GM18520 (cell line): ENCODE measurements around the gene TAF15.
A peak's percentile ranks its signal among the peaks of the same experiment; 100 is the strongest.

Experiments used
- ATAC-seq: cut with Tn5 transposase; IDR thresholded peaks from one replicate; pipeline ENCODE4 v1.9.1; 2021; ENCODE audit not compliant: unreplicated experiment

TAF15 gene

GRCh38 chr17:35870906-35871819, 61.9 kb downstream of the TAF15 start:
- ATAC-seq: no peak

- no peak for ATAC-seq
Measured at GRCh38 chr17:35872196-35872980, 63.1 kb downstream of the TAF15 start.

- no peak for ATAC-seq
Measured at GRCh38 chr17:35875072-35875799, 66.0 kb downstream of the TAF15 start.

DNA sequence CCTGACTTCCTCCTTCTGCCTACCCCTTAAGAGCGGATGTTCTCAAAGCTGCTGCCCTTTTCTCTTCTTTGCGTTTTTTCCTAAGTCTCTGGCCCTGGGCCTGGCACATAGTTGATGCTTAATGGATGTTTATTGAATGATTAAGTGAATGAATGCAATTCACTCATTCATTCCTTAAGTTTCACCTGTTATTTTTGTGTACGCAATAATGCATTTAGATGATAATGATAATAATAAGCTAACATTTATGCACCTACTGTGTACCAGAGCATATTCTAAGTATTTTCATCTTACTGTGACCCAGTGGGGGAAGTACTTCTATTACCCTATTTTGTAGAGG, 66.5 kb downstream of the TAF15 start:
- ATAC-seq: no peak

DNA sequence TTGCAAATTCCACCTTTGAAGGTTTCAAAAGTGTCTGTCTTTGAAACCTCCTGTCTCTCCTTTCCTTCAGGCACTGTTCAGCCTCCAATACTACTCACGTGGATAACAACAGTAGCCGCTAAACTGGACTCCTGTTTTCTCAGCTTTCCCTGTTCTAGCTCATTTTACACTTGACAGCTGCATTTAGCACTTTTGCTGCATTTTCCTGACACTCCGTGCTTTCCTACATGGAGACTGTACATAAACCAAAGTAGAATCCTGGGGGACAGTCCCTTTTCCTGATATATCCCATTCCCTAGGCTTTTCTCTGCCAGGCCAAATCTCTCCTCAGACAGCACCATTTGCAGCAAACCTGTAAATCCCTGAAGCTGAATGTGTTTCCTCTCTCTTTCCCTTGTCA, 67.2 kb downstream of the TAF15 start:
- no peak for ATAC-seq

DNA sequence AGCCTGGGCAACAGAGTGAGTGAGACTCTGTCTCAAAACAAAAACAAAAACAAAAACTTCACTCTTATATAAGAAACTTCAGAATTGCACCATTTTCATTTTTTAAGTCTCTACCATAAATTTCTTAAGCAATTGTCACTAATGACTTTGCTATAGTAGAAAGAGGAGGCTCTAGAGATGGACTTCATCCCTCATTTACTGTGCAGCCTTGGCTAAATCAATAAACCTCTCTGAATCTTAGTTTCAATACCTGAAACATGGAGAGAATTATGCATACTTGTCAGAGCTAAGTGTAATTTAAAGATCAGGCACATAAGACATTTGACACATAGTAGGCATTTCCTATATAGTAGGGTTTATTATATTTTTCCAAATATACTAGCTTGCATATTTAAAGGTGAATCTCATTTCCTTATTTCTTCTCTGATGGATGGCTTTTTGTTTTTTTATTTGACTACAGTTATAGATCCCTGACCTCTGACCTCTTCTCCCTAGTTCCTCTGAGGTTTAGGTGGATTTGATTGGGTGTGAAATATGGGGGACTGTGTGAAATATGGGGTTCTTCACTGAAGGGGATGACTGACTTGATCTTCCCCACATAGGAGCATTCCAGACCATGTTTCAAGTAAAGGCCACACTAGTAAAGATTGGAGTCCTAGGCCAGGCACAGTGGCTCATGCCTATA, 68.2 kb downstream of the TAF15 start:
- no peak for ATAC-seq

DNA sequence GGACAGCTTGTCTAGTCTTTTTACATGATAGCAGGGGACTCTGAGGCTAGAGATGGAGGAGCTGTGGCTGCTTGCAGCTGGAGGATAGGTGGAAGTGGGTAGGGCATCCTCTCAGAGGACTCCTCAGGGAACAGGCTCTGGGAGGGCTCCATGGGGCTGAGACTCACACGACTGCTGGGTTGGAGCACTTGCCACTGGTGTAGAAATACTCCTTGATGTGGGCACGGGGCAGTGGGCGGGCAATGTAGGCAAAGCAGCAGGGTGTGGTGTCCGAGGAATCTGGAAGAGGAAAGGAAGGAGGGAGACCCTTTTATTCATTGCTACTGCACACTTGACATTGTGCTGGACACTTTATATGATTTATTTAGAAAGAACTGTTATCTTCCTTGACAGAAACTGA, 69.1 kb downstream of the TAF15 start:
- ATAC-seq: no peak

DNA sequence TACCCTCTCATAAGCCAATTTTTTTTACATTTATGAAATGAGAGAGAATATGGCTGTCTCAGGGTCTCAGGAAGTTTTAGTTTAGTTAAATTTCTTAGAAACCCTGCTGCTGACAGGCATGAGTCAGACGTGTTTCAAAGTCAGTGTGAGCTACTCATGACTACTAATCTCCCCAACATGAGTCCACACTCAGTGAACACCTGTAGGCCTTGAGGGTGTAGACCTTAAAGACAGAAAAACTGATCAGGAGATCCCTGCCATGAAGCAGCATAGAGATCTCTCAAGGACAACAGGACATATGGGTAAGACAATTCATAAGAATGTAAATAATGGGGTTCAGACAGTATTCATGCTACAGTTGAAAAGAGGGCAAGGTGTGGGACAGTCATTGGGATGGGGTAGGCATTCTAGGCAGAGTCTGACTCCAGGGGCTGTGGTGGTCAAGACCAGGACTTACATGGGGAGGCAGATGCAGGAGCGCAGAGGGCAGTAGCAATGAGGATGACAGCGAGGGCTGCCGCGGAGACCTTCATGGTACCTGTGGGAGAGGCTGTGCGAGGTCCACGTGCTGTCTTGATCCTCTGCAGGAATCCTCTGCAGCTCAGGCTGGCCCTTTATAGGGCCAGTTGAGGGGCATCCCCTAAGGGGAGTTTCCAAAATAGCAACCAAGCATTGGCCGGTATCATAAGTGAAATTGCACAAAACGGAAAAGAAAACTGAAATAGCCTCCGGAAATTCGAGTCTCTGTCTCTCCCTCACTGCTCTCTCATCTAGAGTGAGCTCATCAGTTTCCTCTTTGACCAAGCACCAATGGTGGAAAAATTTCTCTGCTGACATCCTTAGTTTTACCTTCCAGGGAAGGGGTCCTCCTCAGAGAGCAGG, 70.7 kb downstream of the TAF15 start, which contains the start of gene CCL5:
Gene CCL5 (minus strand): TSS at position 588 of the 882 bp plus-strand sequence.
- peak; percentile 85 for ATAC-seq

DNA sequence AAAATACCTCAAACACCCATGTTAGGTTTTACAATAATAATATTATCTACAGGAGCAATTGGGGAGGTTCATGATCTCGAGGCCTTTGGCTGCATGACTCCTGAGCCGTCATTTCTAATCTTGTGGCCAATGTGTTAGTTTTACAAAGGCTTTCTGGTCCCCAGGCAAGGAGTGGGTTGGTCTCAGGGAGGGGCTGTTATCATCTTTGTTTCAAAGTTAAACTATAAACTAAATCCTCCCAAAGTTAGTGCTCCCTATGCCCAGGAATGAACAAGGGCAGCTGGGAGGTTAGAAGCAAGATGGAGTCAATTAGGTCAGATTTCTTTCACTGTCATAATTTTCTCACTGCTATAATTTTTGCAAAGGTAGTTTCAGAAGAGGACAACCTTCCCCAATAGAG, 80.0 kb downstream of the TAF15 start:
- ATAC-seq: no peak

- no peak for ATAC-seq
Measured at GRCh38 chr17:35889818-35890773, 80.8 kb downstream of the TAF15 start.

- peak; percentile 70 for ATAC-seq
Measured at GRCh38 chr17:35890774-35891155, 81.5 kb downstream of the TAF15 start.

DNA sequence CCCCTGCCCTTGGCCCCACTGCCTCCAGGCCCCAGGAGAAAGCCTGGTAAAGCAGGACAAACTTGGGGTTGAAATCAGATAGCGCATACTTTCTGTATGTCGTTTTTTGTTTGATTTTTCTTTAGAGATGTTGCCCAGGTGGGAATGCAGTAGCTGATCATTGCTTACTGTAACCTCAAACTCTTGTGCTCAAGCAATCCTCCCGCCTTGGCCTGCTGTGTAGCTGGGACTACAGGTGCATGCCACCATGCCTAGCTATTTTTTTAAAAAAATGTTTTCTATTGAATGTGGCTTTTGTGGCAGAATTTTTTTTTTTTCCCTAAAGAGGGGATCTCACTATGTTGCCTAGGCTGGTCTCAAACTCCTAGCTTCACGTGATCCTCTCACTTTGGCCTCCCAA, 82.0 kb downstream of the TAF15 start:
- ATAC-seq: no peak

DNA sequence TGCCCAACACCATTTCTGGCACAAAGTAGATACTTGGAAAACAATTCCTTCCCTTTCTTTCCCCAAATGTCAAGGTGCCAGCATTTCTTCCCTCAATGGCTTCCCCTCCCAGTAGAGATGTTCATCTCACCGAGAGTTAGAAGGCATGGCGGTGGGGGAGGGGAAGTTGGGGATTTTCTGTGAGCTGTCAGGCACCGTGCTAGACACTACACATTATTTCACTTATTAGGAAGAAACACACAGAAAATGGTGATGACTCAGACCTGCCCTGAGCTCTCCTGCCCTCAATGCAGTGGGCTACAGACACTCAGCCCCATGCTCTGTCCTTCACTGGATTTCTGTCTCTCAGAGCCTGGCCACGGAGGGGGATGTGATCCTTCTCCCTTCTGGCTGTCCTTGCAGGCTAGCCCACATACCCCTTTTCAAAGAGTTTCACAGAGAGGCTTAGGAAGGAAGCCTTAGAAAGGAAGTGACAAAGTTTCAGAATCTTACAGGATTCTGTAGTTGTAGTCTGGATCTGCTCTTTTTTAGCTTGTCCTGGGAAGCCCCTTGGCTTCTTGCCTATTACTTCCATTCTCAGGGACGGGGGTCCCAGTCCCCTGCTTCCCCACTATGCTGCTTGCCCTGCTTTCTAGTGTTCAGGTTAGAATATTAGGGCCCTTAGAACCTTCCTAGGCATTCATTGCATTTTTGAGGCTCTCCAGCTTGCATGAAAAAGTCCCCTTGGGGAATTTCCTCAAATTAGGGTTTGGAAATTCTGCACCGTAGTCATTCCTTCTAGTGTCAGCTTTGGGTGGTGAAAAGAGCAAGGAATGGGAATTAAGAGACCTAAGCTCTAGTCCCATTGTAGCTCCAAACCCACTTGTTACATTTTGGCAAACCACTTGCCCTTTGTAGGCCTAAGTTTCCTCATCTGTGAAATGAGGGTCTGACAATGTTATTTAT, 83.1 kb downstream of the TAF15 start:
- ATAC-seq: no peak

DNA sequence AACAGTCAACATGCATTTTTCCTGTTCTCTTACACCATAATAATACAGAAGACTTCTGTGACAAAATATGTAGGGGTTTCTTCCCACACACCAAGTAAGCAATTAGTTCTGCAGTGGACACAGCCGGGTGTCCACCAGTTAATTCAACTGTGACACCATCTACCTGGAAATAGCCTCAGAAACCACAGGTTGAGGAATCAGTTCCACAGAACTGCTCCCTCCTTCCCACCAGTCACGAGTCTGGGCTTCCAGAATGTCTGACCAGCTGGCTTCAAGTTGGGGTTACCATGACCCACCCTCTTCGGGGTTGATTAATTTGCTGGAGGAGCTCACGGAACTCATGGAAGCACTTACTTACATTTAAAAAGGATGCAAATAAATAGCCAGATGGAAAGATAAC, 84.5 kb downstream of the TAF15 start:
- ATAC-seq: no peak

DNA sequence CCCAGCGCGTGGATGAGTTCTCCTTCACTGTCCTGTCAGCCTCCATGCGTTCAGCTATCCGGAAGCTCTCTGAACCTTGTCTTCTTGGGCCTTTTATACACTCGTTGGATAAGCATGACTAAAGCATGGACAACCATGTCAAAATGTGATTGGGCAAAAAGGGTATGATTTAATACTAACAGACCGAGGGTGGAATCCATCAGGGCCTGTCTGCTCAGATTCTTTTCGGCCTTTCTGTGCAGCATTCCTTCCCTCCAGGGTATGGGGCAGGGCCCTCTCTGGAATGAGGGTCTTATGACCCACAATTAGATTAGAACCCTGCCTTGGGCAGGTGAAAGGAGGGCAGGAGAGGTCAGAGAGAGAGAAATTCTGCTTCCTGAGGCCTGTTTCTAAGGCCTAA, 84.9 kb downstream of the TAF15 start:
- no peak for ATAC-seq

- no peak for ATAC-seq
Measured at GRCh38 chr17:35895636-35896587, 86.6 kb downstream of the TAF15 start.
